ENCODE results near the gene ULBP2. TPM values are rescaled to one million over a fixed set of nuclear protein-coding genes. Genes with fewer than 3 reads are reported as not detected.
"Not testable (repeated sequence)": the region's sequence is repeated elsewhere in the genome, so short reads cannot be mapped to it uniquely, and the experiment has no call there.

The ULBP2 gene
- total RNA-seq, 2 experiments from 2014 or later = 0.60 to 2.6 TPM

- Histone ChIP-seq H3K4me2 (ENCODE audit: low read length) (no peak overlapping the region), H3K9me3 (ENCODE audit: low read length) (no peaks in the 10 kb centered on the region), H3K27ac (ENCODE audit: low read depth, low read length, poor library complexity, severe bottlenecking) (no peak overlapping the region), H3K4me3 (ENCODE audit: low read depth, low read length, poor library complexity, severe bottlenecking) (no peak overlapping the region), H3K79me2 (ENCODE audit: insufficient read depth, low read depth, low read length) (no peaks in the 10 kb centered on the region), H4K20me1 (ENCODE audit: insufficient read depth, low read length) (no peaks in the 10 kb centered on the region), H3K9me2 (ENCODE audit: insufficient read depth, low read length) (no peaks in the 10 kb centered on the region), H3K4me1 (ENCODE audit: insufficient read depth, low read length, poor library complexity, severe bottlenecking) (no peaks in the 10 kb centered on the region), H3K36me3 (ENCODE audit: insufficient read depth, low read length) (no peaks in the 10 kb centered on the region), H2AFZ (ENCODE audit: low read length) (no peak overlapping the region)
- no peak for DNase-seq (ENCODE audit: low spot score)
- CTCF ChIA-PET (ENCODE audit: unreplicated experiment) = no interaction called here
- TF ChIP-seq CTCF (conservative IDR thresholded peaks at IDR 0.05; ENCODE audit: low read length) (no peak), EZH2phosphoT487 (IDR thresholded peaks at IDR 0.05; ENCODE audit: borderline replicate concordance, low read depth, low read length) (no peak)
- BruUV-seq (replicated peaks) = no TSS peak
- POLR2A ChIA-PET = no interaction called here
- intact Hi-C loops (cut with micrococcal nuclease; ENCODE audit: unreplicated experiment) = no loop called here
Observed at GRCh38 chr6:149951626-149952025, 9.8 kb downstream of the ULBP2 start.

GRCh38 chr6:149953390-149953789 lies 11.6 kb downstream of the ULBP2 start:
- POLR2A ChIA-PET = interaction anchor here (0.7 kb wide), 1 partner anchor 63 kb away, joined by 3 read pairs; no protein-coding TSS in a partner anchor
- intact Hi-C loops (cut with micrococcal nuclease; ENCODE audit: unreplicated experiment); H3K36me3 ChIP-seq (ENCODE audit: insufficient read depth, low read length); H3K4me2 ChIP-seq (ENCODE audit: low read length); H3K9me2 ChIP-seq (ENCODE audit: insufficient read depth, low read length); H3K4me3 ChIP-seq (ENCODE audit: low read depth, low read length, poor library complexity, severe bottlenecking); CTCF ChIA-PET (ENCODE audit: unreplicated experiment); H4K20me1 ChIP-seq (ENCODE audit: insufficient read depth, low read length); H3K27ac ChIP-seq (ENCODE audit: low read depth, low read length, poor library complexity, severe bottlenecking); H3K4me1 ChIP-seq (ENCODE audit: insufficient read depth, low read length, poor library complexity, severe bottlenecking); DNase-seq (ENCODE audit: low spot score); H3K9me3 ChIP-seq (ENCODE audit: low read length); BruUV-seq (replicated peaks); H3K79me2 ChIP-seq (ENCODE audit: insufficient read depth, low read depth, low read length); H2AFZ ChIP-seq (ENCODE audit: low read length): not testable (repeated sequence)

- H3K4me1 ChIP-seq (ENCODE audit: insufficient read depth, low read length, poor library complexity, severe bottlenecking); DNase-seq (ENCODE audit: low spot score); H3K79me2 ChIP-seq (ENCODE audit: insufficient read depth, low read depth, low read length); H3K4me2 ChIP-seq (ENCODE audit: low read length); CTCF ChIA-PET (ENCODE audit: unreplicated experiment); H3K9me3 ChIP-seq (ENCODE audit: low read length); H2AFZ ChIP-seq (ENCODE audit: low read length); H3K36me3 ChIP-seq (ENCODE audit: insufficient read depth, low read length); POLR2A ChIA-PET; H3K4me3 ChIP-seq (ENCODE audit: low read depth, low read length, poor library complexity, severe bottlenecking); intact Hi-C loops (cut with micrococcal nuclease; ENCODE audit: unreplicated experiment); H3K27ac ChIP-seq (ENCODE audit: low read depth, low read length, poor library complexity, severe bottlenecking); BruUV-seq (replicated peaks); H4K20me1 ChIP-seq (ENCODE audit: insufficient read depth, low read length); H3K9me2 ChIP-seq (ENCODE audit: insufficient read depth, low read length): not testable (repeated sequence)
Observed at GRCh38 chr6:149953934-149954327, 12.1 kb downstream of the ULBP2 start.

- H3K4me2 ChIP-seq (ENCODE audit: low read length); H3K36me3 ChIP-seq (ENCODE audit: insufficient read depth, low read length); H3K79me2 ChIP-seq (ENCODE audit: insufficient read depth, low read depth, low read length); CTCF ChIA-PET (ENCODE audit: unreplicated experiment); H3K4me1 ChIP-seq (ENCODE audit: insufficient read depth, low read length, poor library complexity, severe bottlenecking); H3K9me3 ChIP-seq (ENCODE audit: low read length); DNase-seq (ENCODE audit: low spot score); POLR2A ChIA-PET; BruUV-seq (replicated peaks); H3K4me3 ChIP-seq (ENCODE audit: low read depth, low read length, poor library complexity, severe bottlenecking); H3K27ac ChIP-seq (ENCODE audit: low read depth, low read length, poor library complexity, severe bottlenecking); H4K20me1 ChIP-seq (ENCODE audit: insufficient read depth, low read length); H3K9me2 ChIP-seq (ENCODE audit: insufficient read depth, low read length); intact Hi-C loops (cut with micrococcal nuclease; ENCODE audit: unreplicated experiment); H2AFZ ChIP-seq (ENCODE audit: low read length): not testable (repeated sequence)
Observed at GRCh38 chr6:149954328-149954983, 12.6 kb downstream of the ULBP2 start.

GRCh38 chr6:149954984-149955653 lies 13.3 kb downstream of the ULBP2 start:
- H3K4me3 ChIP-seq (ENCODE audit: low read depth, low read length, poor library complexity, severe bottlenecking); CTCF ChIA-PET (ENCODE audit: unreplicated experiment): not testable (repeated sequence)

More at GRCh38 chr6:149954984-149955653, 13.3 kb downstream of the ULBP2 start:
- H3K9me3 ChIP-seq (ENCODE audit: low read length); H3K36me3 ChIP-seq (ENCODE audit: insufficient read depth, low read length); H3K79me2 ChIP-seq (ENCODE audit: insufficient read depth, low read depth, low read length); H3K9me2 ChIP-seq (ENCODE audit: insufficient read depth, low read length); H3K4me1 ChIP-seq (ENCODE audit: insufficient read depth, low read length, poor library complexity, severe bottlenecking); H3K27ac ChIP-seq (ENCODE audit: low read depth, low read length, poor library complexity, severe bottlenecking); DNase-seq (ENCODE audit: low spot score); intact Hi-C loops (cut with micrococcal nuclease; ENCODE audit: unreplicated experiment); POLR2A ChIA-PET; H2AFZ ChIP-seq (ENCODE audit: low read length); H3K4me2 ChIP-seq (ENCODE audit: low read length); BruUV-seq (replicated peaks); H4K20me1 ChIP-seq (ENCODE audit: insufficient read depth, low read length): not testable (repeated sequence)
